Prostate gland (tissue), 2 donors: ENCODE measurements around the gene C1orf53. TPM values are rescaled to one million over a fixed set of nuclear protein-coding genes. Genes with fewer than 3 reads are reported as not detected.

Experiments
- DNase-seq: peaks from one replicate; pipeline ENCODE4 v3.0.0-alpha.2; 2019; ENCODE audit warnings: low spot score
- H3K27ac ChIP-seq, 2 donors: fragments of 200-600 bp; sonication (generic); 2 replicates each; pipeline ENCODE4 v1.5.1; 2017 to 2019
- H3K27me3 ChIP-seq: fragments of 200-600 bp; sonication (generic); replicated peaks from 2 replicates; pipeline ENCODE4 v1.5.1; 2019; ENCODE audit not compliant: insufficient read depth
- H3K36me3 ChIP-seq, 2 donors: fragments of 200-600 bp; sonication (generic); 1 replicate in 1 of 2; 2 replicates in 1 of 2; pipeline versions ENCODE4 v1.5.1 to v1.8.1; 2017 to 2019
- H3K4me1 ChIP-seq: fragments of 200-600 bp; sonication (generic); replicated peaks from 2 replicates; pipeline ENCODE4 v1.5.1; 2019
- H3K4me3 ChIP-seq, 2 donors: fragments of 200-600 bp; sonication (generic); 2 replicates each; pipeline ENCODE4 v1.5.1; 2017 to 2019
- H3K9me3 ChIP-seq: fragments of 200-600 bp; sonication (generic); 2 replicates; pipeline ENCODE4 v1.5.1; 2017
- POLR2A ChIP-seq: fragments of 450-650 bp; IDR thresholded peaks from one replicate; pipeline ENCODE4 v1.6.1; 2016; ENCODE audit warnings: antibody characterized with exemption, mild to moderate bottlenecking
- POLR2AphosphoS5 ChIP-seq: sonication (generic); formaldehyde crosslinking; IDR thresholded peaks from one replicate; pipeline ENCODE4 v1.6.1; 2017; ENCODE audit warnings: antibody characterized with exemption
- WGBS: methylation state at CpG from one replicate; pipeline ENCODE4 v1.1.5; 2018; 5-methylcytosine and 5-hydroxymethylcytosine counted together
- intact Hi-C: fragments of 100-400 bp; cut with DNase I; formaldehyde crosslinking; loops from one replicate; pipeline ENCODE4 v1.14.2; 2022
- total RNA-seq, 2 donors: library from RNA; depleted of rRNA; stranded (reverse); fragments of >200 nt; gene quantifications; one replicate each; pipeline ENCODE4 v1.1.0, GENCODE V29; 2016
- TF ChIP-seq, protein P1 (sequence below), 4 experiments: fragments of 200-600 bp in 2 of 4; fragments of 450-650 bp in 2 of 4; sonication (generic) in 2 of 4; IDR thresholded peaks; 1 replicate in 3 of 4; 2 replicates in 1 of 4; pipeline ENCODE4 v1.5.1; 2016 to 2019; ENCODE audit warnings: antibody characterized with exemption in 4 of 4, mild to moderate bottlenecking in 2 of 4, moderate library complexity in 2 of 4

The C1orf53 gene
- total RNA-seq, 2 donors from 2014 or later: 3.9 to 13.2 TPM

DNA sequence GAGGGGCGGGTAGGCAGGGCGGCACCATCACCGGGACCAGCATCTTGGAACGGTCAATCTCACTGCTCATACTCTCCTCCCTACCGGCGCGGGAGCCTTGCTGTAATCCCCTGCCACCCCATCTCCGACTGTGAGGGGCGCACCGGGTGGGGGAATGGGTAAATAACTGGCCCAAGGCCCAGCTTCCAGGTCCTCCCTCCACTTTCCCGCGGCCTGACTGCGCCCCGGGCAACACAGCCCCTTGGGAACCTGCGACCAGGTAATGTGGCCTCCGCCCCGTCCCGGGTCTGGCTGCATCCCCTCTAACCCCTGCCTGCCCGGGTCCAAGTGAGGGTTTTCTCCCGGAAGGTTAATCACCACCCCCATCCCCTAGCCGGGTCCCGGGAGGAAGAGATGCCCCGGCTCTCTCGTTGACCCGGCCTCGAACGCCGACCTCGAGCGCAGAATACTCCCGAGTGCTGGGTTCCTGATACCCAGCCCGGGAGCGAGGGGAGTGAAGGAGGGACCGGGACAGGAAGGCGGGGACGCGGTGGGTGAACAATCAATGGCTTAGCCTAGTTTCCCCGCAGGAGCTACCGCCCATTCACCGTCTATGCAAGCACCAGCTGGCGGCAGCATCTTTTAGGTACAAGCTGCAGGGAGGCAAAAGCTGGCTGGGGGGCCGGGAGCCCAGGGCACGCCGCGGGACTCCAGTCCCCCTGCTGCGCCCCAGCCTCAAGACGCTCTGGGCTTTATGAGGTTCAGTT is 8.9 kb downstream of the C1orf53 start:
- no peaks in the 10 kb centered on the region for H3K9me3 ChIP-seq
- DNase-seq: no peak
- 2% methylated on average over 47 of the region's 47 CpGs for WGBS
- H3K27me3 ChIP-seq: peaks cover 52% of the 10 kb centered on the region
- no peak for TF ChIP-seq POLR2A
- TF ChIP-seq, protein P1, sequence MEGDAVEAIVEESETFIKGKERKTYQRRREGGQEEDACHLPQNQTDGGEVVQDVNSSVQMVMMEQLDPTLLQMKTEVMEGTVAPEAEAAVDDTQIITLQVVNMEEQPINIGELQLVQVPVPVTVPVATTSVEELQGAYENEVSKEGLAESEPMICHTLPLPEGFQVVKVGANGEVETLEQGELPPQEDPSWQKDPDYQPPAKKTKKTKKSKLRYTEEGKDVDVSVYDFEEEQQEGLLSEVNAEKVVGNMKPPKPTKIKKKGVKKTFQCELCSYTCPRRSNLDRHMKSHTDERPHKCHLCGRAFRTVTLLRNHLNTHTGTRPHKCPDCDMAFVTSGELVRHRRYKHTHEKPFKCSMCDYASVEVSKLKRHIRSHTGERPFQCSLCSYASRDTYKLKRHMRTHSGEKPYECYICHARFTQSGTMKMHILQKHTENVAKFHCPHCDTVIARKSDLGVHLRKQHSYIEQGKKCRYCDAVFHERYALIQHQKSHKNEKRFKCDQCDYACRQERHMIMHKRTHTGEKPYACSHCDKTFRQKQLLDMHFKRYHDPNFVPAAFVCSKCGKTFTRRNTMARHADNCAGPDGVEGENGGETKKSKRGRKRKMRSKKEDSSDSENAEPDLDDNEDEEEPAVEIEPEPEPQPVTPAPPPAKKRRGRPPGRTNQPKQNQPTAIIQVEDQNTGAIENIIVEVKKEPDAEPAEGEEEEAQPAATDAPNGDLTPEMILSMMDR (IDR thresholded peaks at IDR 0.05): no peak
- no peak for TF ChIP-seq POLR2AphosphoS5
- no peak overlapping the region for H3K4me3 ChIP-seq
- intact Hi-C loops: no loop called here
- no peaks in the 10 kb centered on the region for H3K36me3 ChIP-seq
- no peak overlapping the region for H3K27ac ChIP-seq
- peaks cover 3% of the 10 kb centered on the region for H3K4me1 ChIP-seq

DNA sequence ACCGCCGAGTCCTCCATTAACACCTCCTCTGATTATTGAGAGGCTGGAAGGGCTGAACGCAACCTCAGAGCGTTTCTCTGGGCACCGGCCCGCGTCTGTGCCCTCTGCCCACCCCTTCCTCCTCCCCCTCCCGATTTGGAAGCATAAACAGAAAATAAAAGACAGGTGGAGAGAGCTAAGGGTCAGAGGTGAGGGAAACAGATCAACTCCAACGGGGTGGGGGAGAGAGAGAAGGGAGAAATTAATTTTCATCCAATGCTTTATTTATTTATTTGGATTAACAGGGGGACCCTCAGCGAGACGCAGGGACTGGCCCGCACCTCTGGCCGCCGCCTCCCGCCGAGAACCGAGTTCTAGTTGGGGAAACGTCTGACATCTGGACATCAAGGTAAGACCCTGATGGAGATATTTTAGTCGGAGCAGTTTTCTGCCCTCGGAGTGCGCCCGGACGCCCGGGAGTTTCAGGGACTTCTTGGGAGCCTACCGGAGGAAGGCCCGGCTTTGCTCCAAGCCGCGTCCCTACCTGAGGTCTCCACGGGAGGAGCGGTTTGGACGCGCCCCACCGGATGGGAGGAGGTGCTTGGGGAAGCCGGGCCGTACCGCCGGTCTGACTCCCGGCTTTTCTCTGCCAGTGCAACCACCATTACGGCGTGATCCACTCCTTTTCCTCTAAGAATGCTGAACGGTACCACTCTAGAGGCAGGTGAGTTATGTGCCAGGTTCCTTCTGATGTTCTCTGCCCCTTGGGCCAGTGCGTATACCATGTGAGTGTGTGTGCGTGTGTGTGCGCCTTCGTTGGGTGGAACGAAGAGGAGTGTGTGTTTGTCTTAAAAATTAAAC is 9.6 kb downstream of the C1orf53 start:
- no peak overlapping the region for H3K27ac ChIP-seq
- no peak overlapping the region for H3K4me3 ChIP-seq
- peaks cover 3% of the 10 kb centered on the region for H3K4me1 ChIP-seq
- TF ChIP-seq POLR2AphosphoS5: no peak
- TF ChIP-seq, protein P1 (IDR thresholded peaks at IDR 0.05): no peak
- no peak for TF ChIP-seq POLR2A
- H3K27me3 ChIP-seq: peaks cover 58% of the 10 kb centered on the region
- 2% methylated on average over 42 of the region's 46 CpGs for WGBS
- no peaks in the 10 kb centered on the region for H3K36me3 ChIP-seq
- no peak for DNase-seq
- intact Hi-C loops: no loop called here
- H3K9me3 ChIP-seq: no peaks in the 10 kb centered on the region

DNA sequence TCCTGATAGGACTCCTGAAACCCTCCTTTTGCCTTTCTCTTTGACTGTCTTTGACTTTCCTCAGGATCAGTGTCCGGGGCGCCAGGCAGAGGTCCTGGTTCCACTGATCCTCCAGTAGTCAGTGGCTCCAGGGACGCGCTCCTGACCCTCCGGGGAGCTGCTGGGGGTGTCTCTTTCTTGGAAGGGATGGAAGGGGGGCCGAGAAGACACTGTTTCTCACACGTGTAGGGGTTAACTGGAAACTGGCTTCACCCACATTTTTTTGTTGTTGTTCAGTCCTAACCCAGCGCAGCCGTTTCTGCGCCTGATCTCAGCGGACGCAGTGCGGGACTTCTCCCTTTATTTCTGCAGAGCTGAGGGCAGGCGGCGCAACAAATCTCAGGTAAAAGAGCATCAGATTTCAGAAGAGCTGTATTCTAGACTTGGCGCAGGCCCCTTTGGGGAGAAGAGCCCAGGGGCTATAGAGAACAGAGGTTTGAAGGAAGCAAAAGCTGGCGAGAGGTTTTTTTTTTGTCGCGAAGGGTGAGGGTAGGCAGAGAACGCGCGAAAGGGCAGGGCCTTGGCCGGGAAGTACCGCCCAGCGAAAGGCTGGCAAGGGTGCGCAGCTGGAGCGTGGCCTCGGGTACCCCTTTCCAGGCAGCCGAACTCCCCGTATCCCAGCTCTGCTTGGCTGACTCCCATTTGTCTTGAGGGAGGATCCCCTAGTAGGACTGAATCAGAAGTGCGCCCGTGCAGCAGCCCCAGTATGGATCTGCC is 10.5 kb downstream of the C1orf53 start:
- H3K27me3 ChIP-seq: peaks cover 65% of the 10 kb centered on the region
- H3K9me3 ChIP-seq: no peaks in the 10 kb centered on the region
- H3K27ac ChIP-seq: no peak overlapping the region
- WGBS: 5% methylated on average over 32 of the region's 32 CpGs
- peaks cover 3% of the 10 kb centered on the region for H3K4me1 ChIP-seq
- TF ChIP-seq POLR2A: no peak
- TF ChIP-seq, protein P1 (IDR thresholded peaks at IDR 0.05): no peak
- TF ChIP-seq POLR2AphosphoS5: no peak
- no peak overlapping the region for H3K4me3 ChIP-seq
- intact Hi-C loops: no loop called here
- H3K36me3 ChIP-seq: no peaks in the 10 kb centered on the region
- DNase-seq: no peak

DNA sequence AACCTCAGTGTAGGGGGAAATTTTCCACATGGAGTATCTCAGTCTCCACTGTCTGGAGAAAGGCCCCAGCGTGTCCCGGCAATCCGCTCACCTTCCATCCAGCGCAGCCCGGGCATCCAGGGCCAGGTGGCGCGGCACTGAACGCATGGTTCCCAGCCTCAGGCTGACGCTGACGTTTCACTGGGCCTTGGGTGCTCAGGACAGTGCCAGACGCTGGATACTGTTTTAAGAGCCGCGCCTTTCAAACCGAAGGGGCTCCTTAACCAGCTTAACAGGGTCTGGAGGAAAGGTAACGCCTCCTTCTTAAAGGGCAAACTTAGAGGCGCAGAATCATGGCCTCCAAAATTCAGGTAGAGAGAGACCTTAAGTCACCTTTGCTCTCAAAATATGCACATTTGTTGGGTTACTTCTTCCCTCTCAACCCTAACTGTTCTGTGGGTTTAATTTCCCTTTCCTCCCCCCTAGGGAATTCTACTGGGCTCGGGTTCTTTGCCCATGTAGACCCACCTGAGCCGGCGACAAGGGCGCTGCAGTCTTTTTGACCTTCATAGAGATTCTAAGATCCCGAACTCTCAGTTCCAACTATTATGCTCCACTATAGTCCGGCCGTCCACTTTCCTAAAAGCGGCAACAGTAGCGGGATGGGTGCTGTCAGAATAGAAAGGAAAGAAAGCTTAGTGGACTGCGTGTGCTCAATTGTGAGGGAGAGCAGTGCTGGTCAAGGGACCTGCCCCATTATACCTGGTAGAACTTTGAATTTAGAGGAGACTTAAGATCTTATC is 11.3 kb downstream of the C1orf53 start:
- 19% methylated on average over 26 of the region's 26 CpGs for WGBS
- Histone ChIP-seq H3K36me3 (no peaks in the 10 kb centered on the region), H3K27me3 (peaks cover 70% of the 10 kb centered on the region), H3K27ac (no peak overlapping the region), H3K4me1 (peaks cover 3% of the 10 kb centered on the region), H3K9me3 (no peaks in the 10 kb centered on the region), H3K4me3 (no peak overlapping the region)
- intact Hi-C loops: no loop called here
- DNase-seq: no peak
- no peak for TF ChIP-seq POLR2A
